Karpas-422 (cell line): ENCODE data around the gene TUBG2. TPM values are rescaled to one million over a fixed set of nuclear protein-coding genes. Genes with fewer than 3 reads are reported as not detected.

Experiments
- DNase-seq: peaks from one replicate; pipeline ENCODE4 v3.0.0-alpha.2; 2015
- H2AFZ ChIP-seq: fragments of 200-600 bp; sonication (generic); 2 replicates; pipeline ENCODE4 v1.6.1; 2014; ENCODE audit warnings: antibody characterized with exemption, low read length, mixed read lengths
- H3K27ac ChIP-seq: fragments of 200-600 bp; sonication (generic); 2 replicates; pipeline ENCODE4 v1.5.1; 2014; ENCODE audit warnings: mild to moderate bottlenecking, low read length, moderate library complexity
- H3K27me3 ChIP-seq: fragments of 200-600 bp; sonication (generic); 2 replicates; pipeline ENCODE4 v1.6.1; 2014; ENCODE audit warnings: low read length, mixed read lengths
- H3K36me3 ChIP-seq: fragments of 200-600 bp; sonication (generic); 2 replicates; pipeline ENCODE4 v1.6.1; 2014; ENCODE audit warnings: low read length, mixed read lengths; ENCODE audit not compliant: insufficient read depth
- H3K4me1 ChIP-seq: fragments of 200-600 bp; sonication (generic); 2 replicates; pipeline ENCODE4 v1.6.1; 2014; ENCODE audit warnings: mild to moderate bottlenecking, low read length, mixed read lengths
- H3K4me2 ChIP-seq: fragments of 200-600 bp; sonication (generic); 2 replicates; pipeline ENCODE4 v1.6.1; 2014; ENCODE audit warnings: low read length, low read depth, mild to moderate bottlenecking; ENCODE audit not compliant: poor library complexity, severe bottlenecking
- H3K4me3 ChIP-seq: fragments of 200-600 bp; sonication (generic); 2 replicates; pipeline ENCODE4 v1.5.1; 2014; ENCODE audit warnings: mild to moderate bottlenecking, antibody characterized with exemption, low read length, mixed read lengths
- H3K79me2 ChIP-seq: fragments of 200-600 bp; sonication (generic); 2 replicates; pipeline ENCODE4 v1.6.1; 2014; ENCODE audit warnings: mild to moderate bottlenecking, low read length, mixed read lengths
- H3K9ac ChIP-seq: fragments of 200-600 bp; sonication (generic); 2 replicates; pipeline ENCODE4 v1.6.0; 2014; ENCODE audit warnings: low read length
- H3K9me2 ChIP-seq: fragments of 200-600 bp; sonication (generic), shearing (Covaris generic); replicated peaks from 2 replicates; pipeline ENCODE4 v1.6.0; 2014; ENCODE audit warnings: mild to moderate bottlenecking, low read length, moderate library complexity; ENCODE audit not compliant: insufficient read depth
- H3K9me3 ChIP-seq: fragments of 300-700, 200-600 bp; sonication (generic); 2 replicates; pipeline ENCODE4 v1.6.1; 2014; ENCODE audit warnings: low read length, mixed read lengths
- H4K20me1 ChIP-seq: fragments of 200-600 bp; sonication (generic); 2 replicates; pipeline ENCODE4 v1.6.1; 2014; ENCODE audit warnings: mild to moderate bottlenecking, antibody characterized with exemption, low read length, low read depth; ENCODE audit not compliant: insufficient read depth
- total RNA-seq: library from RNA; depleted of rRNA; stranded (reverse); fragments of >200 nt; shearing (Covaris generic); gene quantifications from 2 replicates; pipeline ENCODE4 v1.2.3, GENCODE V29; 2014; ENCODE audit warnings: low replicate concordance

Gene TUBG2
- total RNA-seq, 1 experiment from 2014 or later = 15.3 TPM

GRCh38 chr17:42684929-42685556, 26.0 kb downstream of the TUBG2 start:
- no peaks in the 10 kb centered on the region for H3K27me3 ChIP-seq
- no peaks in the 10 kb centered on the region for H4K20me1 ChIP-seq
- H3K27ac ChIP-seq = no peak overlapping the region
- H3K4me3 ChIP-seq = no peak overlapping the region
- no peaks in the 10 kb centered on the region for H3K79me2 ChIP-seq
- H3K9ac ChIP-seq = no peak overlapping the region
- no peak overlapping the region for H3K4me2 ChIP-seq
- H3K36me3 ChIP-seq = no peaks in the 10 kb centered on the region
- no peak for DNase-seq
- no peaks in the 10 kb centered on the region for H3K9me3 ChIP-seq
- peaks cover 5% of the 10 kb centered on the region for H3K4me1 ChIP-seq
- H2AFZ ChIP-seq = no peak overlapping the region
- H3K9me2 ChIP-seq = no peaks in the 10 kb centered on the region

- no peak for DNase-seq
- no peaks in the 10 kb centered on the region for H3K27me3 ChIP-seq
- H3K27ac ChIP-seq = no peak overlapping the region
- no peaks in the 10 kb centered on the region for H3K9me3 ChIP-seq
- H3K9ac ChIP-seq = no peak overlapping the region
- no peaks in the 10 kb centered on the region for H3K9me2 ChIP-seq
- no peak overlapping the region for H2AFZ ChIP-seq
- H3K4me2 ChIP-seq = no peak overlapping the region
- H3K36me3 ChIP-seq = no peaks in the 10 kb centered on the region
- H3K4me1 ChIP-seq = no peaks in the 10 kb centered on the region
- H4K20me1 ChIP-seq = no peaks in the 10 kb centered on the region
- H3K4me3 ChIP-seq = no peak overlapping the region
- no peaks in the 10 kb centered on the region for H3K79me2 ChIP-seq
Measured at GRCh38 chr17:42685831-42686230, 26.7 kb downstream of the TUBG2 start.

- no peak for DNase-seq
- Histone ChIP-seq H3K27ac (no peak overlapping the region), H3K9ac (no peak overlapping the region), H3K4me3 (no peak overlapping the region), H3K79me2 (no peaks in the 10 kb centered on the region), H2AFZ (no peak overlapping the region), H3K4me2 (no peak overlapping the region), H3K9me3 (no peaks in the 10 kb centered on the region), H3K4me1 (no peaks in the 10 kb centered on the region), H4K20me1 (no peaks in the 10 kb centered on the region), H3K9me2 (no peaks in the 10 kb centered on the region), H3K36me3 (no peaks in the 10 kb centered on the region), H3K27me3 (no peaks in the 10 kb centered on the region)
Measured at GRCh38 chr17:42686520-42687128, 27.5 kb downstream of the TUBG2 start.

DNA sequence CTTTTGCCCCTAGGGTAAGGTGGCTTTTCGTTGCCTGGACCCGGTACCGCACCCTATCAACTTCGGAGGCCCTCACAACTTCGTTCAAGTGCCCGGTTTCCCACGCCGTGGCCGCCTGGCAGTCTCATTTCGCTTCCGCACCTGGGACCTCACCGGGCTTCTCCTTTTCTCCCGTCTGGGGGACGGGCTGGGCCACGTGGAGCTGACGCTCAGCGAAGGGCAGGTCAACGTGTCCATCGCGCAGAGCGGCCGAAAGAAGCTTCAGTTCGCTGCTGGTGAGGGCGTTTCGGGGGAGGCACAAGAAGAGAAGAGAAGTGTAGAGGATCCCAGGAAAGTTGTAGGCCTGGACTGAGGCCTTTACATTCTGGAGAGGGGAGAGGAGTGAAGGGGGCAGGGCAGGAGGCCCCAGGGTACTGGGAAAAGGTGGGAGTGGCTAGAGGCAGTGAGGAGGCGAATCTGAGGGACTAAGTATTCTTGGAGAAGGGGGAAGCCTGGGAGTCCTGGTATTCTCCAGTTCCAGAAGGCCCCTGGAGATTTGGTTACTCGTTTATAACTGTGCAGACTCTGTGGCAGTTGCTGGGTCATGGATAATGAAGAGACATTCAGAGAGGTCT, 28.7 kb downstream of the TUBG2 start:
- DNase-seq = no peak
- no peaks in the 10 kb centered on the region for H3K36me3 ChIP-seq
- no peak overlapping the region for H3K4me3 ChIP-seq
- no peaks in the 10 kb centered on the region for H3K9me3 ChIP-seq
- no peak overlapping the region for H3K27ac ChIP-seq
- no peaks in the 10 kb centered on the region for H4K20me1 ChIP-seq
- H3K4me2 ChIP-seq = no peak overlapping the region
- H3K4me1 ChIP-seq = no peaks in the 10 kb centered on the region
- H3K9ac ChIP-seq = no peak overlapping the region
- H2AFZ ChIP-seq = no peak overlapping the region
- no peaks in the 10 kb centered on the region for H3K79me2 ChIP-seq
- no peaks in the 10 kb centered on the region for H3K27me3 ChIP-seq
- no peaks in the 10 kb centered on the region for H3K9me2 ChIP-seq

- Histone ChIP-seq H3K27me3 (no peaks in the 10 kb centered on the region), H3K36me3 (no peaks in the 10 kb centered on the region), H3K4me2 (no peak overlapping the region), H3K27ac (no peak overlapping the region), H3K9me3 (no peaks in the 10 kb centered on the region), H3K79me2 (no peaks in the 10 kb centered on the region), H3K4me1 (no peaks in the 10 kb centered on the region), H3K4me3 (no peak overlapping the region), H3K9ac (no peak overlapping the region), H2AFZ (no peak overlapping the region), H3K9me2 (no peaks in the 10 kb centered on the region), H4K20me1 (no peaks in the 10 kb centered on the region)
- DNase-seq = no peak
Measured at GRCh38 chr17:42690596-42690995, 31.5 kb downstream of the TUBG2 start.

GRCh38 chr17:42691021-42691545, 32.0 kb downstream of the TUBG2 start:
- no peaks in the 10 kb centered on the region for H3K9me3 ChIP-seq
- H3K9ac ChIP-seq = no peak overlapping the region
- no peaks in the 10 kb centered on the region for H3K9me2 ChIP-seq
- H3K4me3 ChIP-seq = no peak overlapping the region
- H3K4me2 ChIP-seq = no peak overlapping the region
- H2AFZ ChIP-seq = no peak overlapping the region
- no peaks in the 10 kb centered on the region for H3K36me3 ChIP-seq
- no peak for DNase-seq
- no peaks in the 10 kb centered on the region for H3K79me2 ChIP-seq
- H3K4me1 ChIP-seq = no peaks in the 10 kb centered on the region
- H4K20me1 ChIP-seq = no peaks in the 10 kb centered on the region
- H3K27me3 ChIP-seq = no peaks in the 10 kb centered on the region
- no peak overlapping the region for H3K27ac ChIP-seq

DNA sequence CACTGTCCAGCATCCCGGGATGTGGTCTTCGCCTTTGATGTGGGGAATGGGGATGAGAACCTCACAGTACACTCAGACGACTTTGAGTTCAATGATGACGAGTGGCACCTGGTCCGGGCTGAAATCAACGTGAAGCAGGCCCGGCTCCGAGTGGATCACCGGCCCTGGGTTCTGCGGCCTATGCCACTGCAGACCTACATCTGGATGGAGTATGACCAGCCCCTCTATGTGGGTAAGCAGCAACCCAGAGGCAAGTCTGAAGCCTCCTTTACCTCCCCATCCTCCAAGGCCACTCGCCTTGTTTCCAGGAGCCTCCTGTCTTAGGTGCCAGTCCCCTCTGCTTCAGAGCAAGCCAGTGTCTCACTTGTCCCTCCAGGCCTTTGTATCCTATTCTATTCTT, 33.4 kb downstream of the TUBG2 start:
- no peaks in the 10 kb centered on the region for H3K4me1 ChIP-seq
- no peak overlapping the region for H3K4me2 ChIP-seq
- no peaks in the 10 kb centered on the region for H4K20me1 ChIP-seq
- no peaks in the 10 kb centered on the region for H3K9me3 ChIP-seq
- H2AFZ ChIP-seq = no peak overlapping the region
- no peak overlapping the region for H3K9ac ChIP-seq
- no peaks in the 10 kb centered on the region for H3K36me3 ChIP-seq
- no peaks in the 10 kb centered on the region for H3K79me2 ChIP-seq
- no peaks in the 10 kb centered on the region for H3K9me2 ChIP-seq
- no peak for DNase-seq
- H3K27ac ChIP-seq = no peak overlapping the region
- no peaks in the 10 kb centered on the region for H3K27me3 ChIP-seq
- no peak overlapping the region for H3K4me3 ChIP-seq

DNA sequence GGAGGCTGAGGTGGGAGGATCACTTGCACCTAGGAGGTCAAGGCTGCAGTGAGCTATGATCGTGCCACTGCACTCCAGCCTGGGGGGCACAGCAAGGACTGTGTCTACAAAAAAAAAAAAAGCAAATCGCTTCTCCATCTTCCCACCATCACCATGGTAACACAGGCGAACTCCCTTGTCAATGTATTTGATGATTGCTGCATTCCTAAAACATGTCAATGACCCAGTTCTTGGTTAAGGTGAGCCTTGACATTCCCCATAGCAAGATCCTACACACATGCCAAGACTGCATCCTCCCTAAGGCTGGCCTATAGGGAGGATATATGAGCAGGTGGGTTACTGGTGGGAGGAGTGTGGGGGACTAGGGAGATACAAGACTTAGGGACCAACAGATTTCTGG, 35.4 kb downstream of the TUBG2 start:
- H3K4me2 ChIP-seq = no peak overlapping the region
- H3K79me2 ChIP-seq = no peaks in the 10 kb centered on the region
- no peak for DNase-seq
- H2AFZ ChIP-seq = no peak overlapping the region
- H3K9ac ChIP-seq = no peak overlapping the region
- H3K27me3 ChIP-seq = no peaks in the 10 kb centered on the region
- H3K27ac ChIP-seq = no peak overlapping the region
- no peaks in the 10 kb centered on the region for H3K36me3 ChIP-seq
- H3K4me1 ChIP-seq = no peaks in the 10 kb centered on the region
- H3K4me3 ChIP-seq = no peak overlapping the region
- no peaks in the 10 kb centered on the region for H4K20me1 ChIP-seq
- no peaks in the 10 kb centered on the region for H3K9me2 ChIP-seq
- no peaks in the 10 kb centered on the region for H3K9me3 ChIP-seq
